A549 (cell line): ENCODE data around the gene XIAP.

Experiments
- GATA3 ChIP-seq: IDR thresholded peaks from 2 replicates; pipeline ENCODE4 v1.6.1; 2012; ENCODE audit warnings: borderline replicate concordance
- JUNB ChIP-seq: fragments of >200 bp; sonication (Bioruptor Twin); formaldehyde crosslinking; IDR thresholded peaks from 2 replicates; pipeline ENCODE4 v1.6.1; 2016
- KDM5A ChIP-seq: fragments of 200-600 bp; sonication (generic); IDR thresholded peaks from 2 replicates; pipeline ENCODE4 v1.6.1; 2016; ENCODE audit warnings: antibody characterized with exemption, mild to moderate bottlenecking
- POLR2A ChIP-seq: IDR thresholded peaks from 2 replicates; pipeline ENCODE4 v1.6.1; 2012; ENCODE audit warnings: mild to moderate bottlenecking, low read length
- REST ChIP-seq: fragments of 200-600 bp; sonication (generic); IDR thresholded peaks from 2 replicates; pipeline ENCODE4 v1.6.1; 2016; ENCODE audit warnings: antibody characterized with exemption, mild to moderate bottlenecking, moderate library complexity
- SMC3 ChIP-seq: fragments of >200 bp; sonication (Bioruptor Twin); formaldehyde crosslinking; IDR thresholded peaks from 3 replicates; pipeline ENCODE4 v1.6.1; 2018; ENCODE audit warnings: inconsistent platforms
- ZNF302 ChIP-seq: fragments of 250-450 bp; sonication (Bioruptor Pico); IDR thresholded peaks from 2 replicates; pipeline ENCODE4 v1.9.0; 2021; ENCODE audit warnings: inconsistent platforms, mild to moderate bottlenecking, moderate library complexity
- TF ChIP-seq, protein P1 (sequence below): fragments of >200 bp; sonication (Bioruptor Twin); formaldehyde crosslinking; IDR thresholded peaks from 3 replicates; pipeline ENCODE4 v1.6.1; 2016

GRCh38 chrX:123924186-123924585, 64.3 kb downstream of the XIAP start:
- no peak for TF ChIP-seq JUNB
- TF ChIP-seq POLR2A: no peak
- no peak for TF ChIP-seq GATA3
- TF ChIP-seq, protein P1, sequence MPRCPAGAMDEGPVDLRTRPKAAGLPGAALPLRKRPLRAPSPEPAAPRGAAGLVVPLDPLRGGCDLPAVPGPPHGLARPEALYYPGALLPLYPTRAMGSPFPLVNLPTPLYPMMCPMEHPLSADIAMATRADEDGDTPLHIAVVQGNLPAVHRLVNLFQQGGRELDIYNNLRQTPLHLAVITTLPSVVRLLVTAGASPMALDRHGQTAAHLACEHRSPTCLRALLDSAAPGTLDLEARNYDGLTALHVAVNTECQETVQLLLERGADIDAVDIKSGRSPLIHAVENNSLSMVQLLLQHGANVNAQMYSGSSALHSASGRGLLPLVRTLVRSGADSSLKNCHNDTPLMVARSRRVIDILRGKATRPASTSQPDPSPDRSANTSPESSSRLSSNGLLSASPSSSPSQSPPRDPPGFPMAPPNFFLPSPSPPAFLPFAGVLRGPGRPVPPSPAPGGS: no peak
- TF ChIP-seq ZNF302 (CRISPR knock-in tag): no peak
- no peak for TF ChIP-seq SMC3
- TF ChIP-seq REST: no peak
- no peak for TF ChIP-seq KDM5A
